ENCODE measurements around the gene TMPRSS3. TPM values are rescaled to one million over a fixed set of nuclear protein-coding genes. Genes with fewer than 3 reads are reported as not detected.

Gene TMPRSS3
- total and polyA plus RNA-seq, 2 donors (not counting 1 experiment from before 2014, with no cell fraction given): 0.10 to 0.12 TPM

GRCh38 chr21:42374457-42374856, 21.4 kb downstream of the TMPRSS3 start:
- ChIA-PET CTCF (interaction anchor here (2.0 kb wide), 1 partner anchor 37 kb away, joined by 5 read pairs; no protein-coding TSS in a partner anchor), POLR2A (no interaction called here)
- Histone ChIP-seq H3K36me3 (replicated peaks in 1 of 2; ENCODE audit: control extremely low read depth in 1 of 2, control insufficient read depth in 1 of 2, extremely low read depth in 1 of 2, insufficient read depth in 2 of 2, low read length in 1 of 2) (no peaks in the 10 kb centered on the region), H3K9ac (ENCODE audit: low read length) (no peak overlapping the region), H3K27ac (ENCODE audit: low read length in 2 of 2) (no peak overlapping the region), H3K9me3 (ENCODE audit: control extremely low read depth in 1 of 3, control insufficient read depth in 2 of 3, insufficient read depth in 1 of 3, low read length in 2 of 3) (no peaks in the 10 kb centered on the region), H3K79me2 (ENCODE audit: control insufficient read depth, insufficient read depth, low read length) (no peaks in the 10 kb centered on the region), H3K4me1 (ENCODE audit: control insufficient read depth in 2 of 2, insufficient read depth in 2 of 2, low read length in 2 of 2) (peaks cover 3 to 4% of the 10 kb centered on the region in 2 donors), H3K27me3 (replicated peaks in 1 of 4; ENCODE audit: control extremely low read depth in 1 of 4, control insufficient read depth in 3 of 4, insufficient read depth in 4 of 4, low read length in 3 of 4) (peaks cover 0 to 14% (median 0%) of the 10 kb centered on the region in 4 experiments), H3K4me3 (ENCODE audit: control extremely low read depth in 1 of 5, extremely low read depth in 1 of 5, insufficient read depth in 1 of 5, low read depth in 2 of 5, low read length in 4 of 5) (no peak overlapping the region), H2AFZ (ENCODE audit: insufficient read depth, low read depth, low read length, poor library complexity, severe bottlenecking) (no peak overlapping the region), H4K20me1 (ENCODE audit: control insufficient read depth, insufficient read depth, low read length, poor library complexity, severe bottlenecking) (no peaks in the 10 kb centered on the region), H3K4me2 (replicated peaks; ENCODE audit: low read depth, low read length, poor library complexity, severe bottlenecking) (no peak overlapping the region)
- DNase-seq: no peak
- intact Hi-C loops (cut with micrococcal nuclease): no loop called here
- Mint-ChIP-seq H3K4me1 (peaks cover 3% of the 10 kb centered on the region), H3K27ac (no peak overlapping the region), H3K4me3 (no peak overlapping the region), H3K27me3 (peaks cover 19% of the 10 kb centered on the region), H3K9me3 (ENCODE audit: insufficient read depth) (no peaks in the 10 kb centered on the region)
- 87% methylated on average over 4 of the region's 7 CpGs for WGBS (ENCODE audit: insufficient coverage)
- no peak for TF ChIP-seq CTCF (IDR thresholded peaks at IDR 0.05)
- no peak for TF ChIP-seq EZH2 (IDR thresholded peaks at IDR 0.05; ENCODE audit: borderline replicate concordance, insufficient read depth, low read depth, low read length, poor library complexity, severe bottlenecking)
- ATAC-seq (ENCODE audit: low read depth): no peak

- ATAC-seq (ENCODE audit: low read depth) (no peak), DNase-seq (no peak)
- Mint-ChIP-seq H3K4me3 (no peak overlapping the region), H3K27me3 (peaks cover 19% of the 10 kb centered on the region), H3K4me1 (no peaks in the 10 kb centered on the region), H3K9me3 (ENCODE audit: insufficient read depth) (no peaks in the 10 kb centered on the region), H3K27ac (no peak overlapping the region)
- intact Hi-C loops (cut with micrococcal nuclease): no loop called here
- Histone ChIP-seq H3K27ac (ENCODE audit: low read length in 2 of 2) (no peak overlapping the region), H3K79me2 (ENCODE audit: control insufficient read depth, insufficient read depth, low read length) (no peaks in the 10 kb centered on the region), H3K4me3 (ENCODE audit: control extremely low read depth in 1 of 5, extremely low read depth in 1 of 5, insufficient read depth in 1 of 5, low read depth in 2 of 5, low read length in 4 of 5) (no peak overlapping the region), H3K9ac (ENCODE audit: low read length) (no peak overlapping the region), H3K4me1 (ENCODE audit: control insufficient read depth in 2 of 2, insufficient read depth in 2 of 2, low read length in 2 of 2) (no peaks in the 10 kb centered on the region), H3K36me3 (replicated peaks in 1 of 2; ENCODE audit: control extremely low read depth in 1 of 2, control insufficient read depth in 1 of 2, extremely low read depth in 1 of 2, insufficient read depth in 2 of 2, low read length in 1 of 2) (no peaks in the 10 kb centered on the region), H3K27me3 (replicated peaks in 1 of 4; ENCODE audit: control extremely low read depth in 1 of 4, control insufficient read depth in 3 of 4, insufficient read depth in 4 of 4, low read length in 3 of 4) (peaks cover 0 to 14% (median 0%) of the 10 kb centered on the region in 4 experiments), H4K20me1 (ENCODE audit: control insufficient read depth, insufficient read depth, low read length, poor library complexity, severe bottlenecking) (no peaks in the 10 kb centered on the region), H2AFZ (ENCODE audit: insufficient read depth, low read depth, low read length, poor library complexity, severe bottlenecking) (no peak overlapping the region), H3K4me2 (replicated peaks; ENCODE audit: low read depth, low read length, poor library complexity, severe bottlenecking) (no peak overlapping the region), H3K9me3 (ENCODE audit: control extremely low read depth in 1 of 3, control insufficient read depth in 2 of 3, insufficient read depth in 1 of 3, low read length in 2 of 3) (no peaks in the 10 kb centered on the region)
- CTCF ChIA-PET: interaction anchor here (2.0 kb wide), 1 partner anchor 36 kb away, joined by 5 read pairs; no protein-coding TSS in a partner anchor
- POLR2A ChIA-PET: no interaction called here
- no peak for TF ChIP-seq CTCF (IDR thresholded peaks at IDR 0.05)
- TF ChIP-seq EZH2 (IDR thresholded peaks at IDR 0.05; ENCODE audit: borderline replicate concordance, insufficient read depth, low read depth, low read length, poor library complexity, severe bottlenecking): no peak
- 92% methylated on average over 15 of the region's 16 CpGs for WGBS (ENCODE audit: insufficient coverage)
Measured at GRCh38 chr21:42373908-42374455, 21.9 kb downstream of the TMPRSS3 start.

All from B cell (primary cell).